ENCODE results near the gene MCC.

Gene MCC

DNA sequence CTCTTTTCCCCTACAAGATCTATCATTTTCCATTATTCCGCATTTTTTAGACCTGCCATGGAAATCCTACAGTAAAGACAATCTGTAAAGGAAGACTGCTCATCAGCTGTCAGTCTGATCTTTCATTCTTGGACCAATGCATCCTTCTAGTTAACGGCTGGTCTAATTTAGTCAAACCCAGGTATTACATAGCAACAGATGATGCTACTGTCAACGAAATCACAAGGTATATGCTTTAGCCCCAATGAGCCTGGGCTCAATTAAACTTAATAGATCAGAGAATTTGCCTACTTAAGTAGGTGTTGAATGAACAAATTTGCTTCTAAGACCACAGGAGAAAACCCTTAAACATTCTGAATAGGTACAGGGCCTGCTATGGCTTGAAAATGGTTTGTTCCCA is 260.5 kb downstream of the MCC start:
- CTCF ChIA-PET, result no interaction called here
- POLR2A ChIA-PET, result no interaction called here
- TF ChIP-seq ZNF384 (IDR thresholded peaks at IDR 0.05) (no peak), SUZ12 (IDR thresholded peaks at IDR 0.05) (no peak), ARNT (IDR thresholded peaks at IDR 0.05) (no peak), LEF1 (IDR thresholded peaks at IDR 0.05; ENCODE audit: borderline replicate concordance) (no peak), BHLHE40 (IDR thresholded peaks at IDR 0.05; ENCODE audit: borderline replicate concordance) (no peak), FOXK2 (IDR thresholded peaks at IDR 0.05) (no peak), L3MBTL2 (conservative IDR thresholded peaks at IDR 0.05) (no peak), FOXA1 (IDR thresholded peaks at IDR 0.05) (no peak)
- DNase-seq (ENCODE audit: extremely low spot score), result no peak

DNA sequence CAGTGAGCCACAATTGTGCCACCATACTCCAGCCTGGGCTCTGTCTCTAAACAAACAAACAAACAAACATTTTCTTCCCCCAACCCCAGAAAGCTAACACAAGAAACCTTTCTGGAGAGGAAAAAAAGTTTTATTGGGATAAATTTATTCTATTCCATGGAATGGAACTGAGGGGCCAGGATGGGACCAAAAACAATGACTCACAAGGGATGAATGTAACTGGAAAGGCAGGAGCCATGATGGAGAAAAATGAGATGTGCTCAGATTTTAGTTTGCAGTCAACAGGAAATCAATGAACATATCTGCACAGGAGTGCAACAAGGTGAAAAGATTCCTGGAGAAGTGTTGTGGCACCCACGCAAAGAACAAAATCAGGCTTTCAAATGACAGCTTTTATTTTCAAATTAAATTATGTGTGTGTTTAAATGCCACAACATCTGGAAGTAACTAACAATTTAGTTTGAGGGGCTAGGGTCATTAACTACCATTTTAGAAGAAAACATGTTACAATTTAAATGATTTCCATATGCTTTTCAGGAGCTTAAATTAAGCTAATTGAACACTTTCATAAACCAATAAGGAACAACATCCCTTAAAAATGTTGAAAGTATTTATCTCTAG is 262.0 kb downstream of the MCC start:
- DNase-seq (ENCODE audit: extremely low spot score), result no peak
- TF ChIP-seq FOXM1 (IDR thresholded peaks at IDR 0.05; ENCODE audit: borderline replicate concordance) (no peak), TARDBP (IDR thresholded peaks at IDR 0.05) (no peak), SUZ12 (IDR thresholded peaks at IDR 0.05) (no peak), CTBP1 (IDR thresholded peaks at IDR 0.05; ENCODE audit: borderline replicate concordance) (no peak), BHLHE40 (IDR thresholded peaks at IDR 0.05; ENCODE audit: borderline replicate concordance) (no peak), ELF4 (IDR thresholded peaks at IDR 0.05) (no peak), ARNT (IDR thresholded peaks at IDR 0.05) (no peak)

DNA sequence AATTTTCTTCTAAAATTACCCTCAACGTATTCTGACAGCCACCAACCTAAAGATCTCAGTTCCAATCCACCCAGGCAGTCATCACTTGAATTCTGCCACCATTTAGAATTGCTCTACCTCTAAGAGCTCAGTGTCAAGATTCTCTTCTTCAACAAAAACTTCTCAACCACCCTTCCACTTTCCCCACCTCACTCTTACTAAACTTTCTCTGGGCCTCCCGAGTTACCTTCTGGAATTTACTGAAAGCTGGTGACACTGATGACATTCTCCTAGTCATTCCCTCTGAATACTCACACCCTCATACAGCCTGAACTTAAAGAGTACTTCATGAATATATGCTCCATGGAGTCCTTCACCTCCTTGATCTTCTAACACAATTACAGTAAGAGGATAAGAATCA is 263.0 kb downstream of the MCC start:
- no peak for DNase-seq (ENCODE audit: extremely low spot score)
- CTCF ChIA-PET, result no interaction called here
- no peak for TF ChIP-seq SP1 (IDR thresholded peaks at IDR 0.05)
- TF ChIP-seq ARNT (IDR thresholded peaks at IDR 0.05), result no peak
- TF ChIP-seq SUZ12 (IDR thresholded peaks at IDR 0.05), result no peak
- POLR2A ChIA-PET, result no interaction called here

More for the DNA sequence above, 262.0 kb downstream of the MCC start:
- POLR2A ChIA-PET, result no interaction called here
- CTCF ChIA-PET, result interaction anchor here (0.6 kb wide), 1 partner anchor 78 kb away, joined by 4 read pairs; no protein-coding TSS in a partner anchor

GRCh38 chr5:113224605-113225065 is 263.6 kb downstream of the MCC start:
- POLR2A ChIA-PET, result no interaction called here
- DNase-seq (ENCODE audit: extremely low spot score), result no peak
- CTCF ChIA-PET, result no interaction called here
- no peak for TF ChIP-seq BHLHE40 (IDR thresholded peaks at IDR 0.05; ENCODE audit: borderline replicate concordance)

DNA sequence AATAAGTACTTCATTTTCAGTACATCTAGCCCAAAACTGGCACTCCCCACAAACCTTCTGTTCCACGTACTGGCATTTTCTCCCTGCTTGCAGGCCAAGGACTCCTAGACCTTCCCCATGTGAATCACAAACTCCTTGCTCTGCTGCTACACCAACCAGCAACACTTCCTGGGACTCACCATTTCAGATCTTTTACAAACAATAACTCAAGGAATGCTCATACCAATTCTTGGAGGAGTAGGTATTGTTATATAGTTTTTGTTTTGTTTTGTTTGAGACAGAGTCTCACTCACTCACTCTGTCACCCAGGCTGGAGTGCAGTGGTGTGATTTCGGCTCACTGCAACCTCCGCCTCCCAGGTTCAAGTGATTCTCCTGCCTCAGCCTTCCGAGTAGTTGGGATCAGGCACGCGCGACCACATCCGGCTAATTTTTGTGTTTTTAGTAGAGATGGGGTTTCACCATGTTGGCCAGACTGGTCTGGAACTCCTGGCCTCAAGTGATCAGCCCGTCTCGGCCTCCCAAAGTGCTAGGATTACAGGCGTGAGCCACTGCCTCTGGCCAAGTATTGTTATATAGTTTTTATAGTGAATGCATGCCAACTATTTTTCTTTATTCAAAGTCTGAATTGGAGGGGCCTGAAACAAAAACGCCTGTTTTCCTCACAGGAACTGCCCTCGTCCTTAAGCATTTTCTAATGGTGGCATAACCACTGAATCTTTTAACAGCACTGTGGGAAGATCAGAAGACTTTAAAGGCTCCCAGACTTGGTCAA is 264.2 kb downstream of the MCC start:
- TF ChIP-seq CTBP1 (IDR thresholded peaks at IDR 0.05; ENCODE audit: borderline replicate concordance), result no peak
- TF ChIP-seq TARDBP (IDR thresholded peaks at IDR 0.05), result no peak
- TF ChIP-seq NFRKB (IDR thresholded peaks at IDR 0.05), result no peak
- TF ChIP-seq FOXA1 (IDR thresholded peaks at IDR 0.05), result no peak
- no peak for TF ChIP-seq ARNT (IDR thresholded peaks at IDR 0.05)
- POLR2A ChIA-PET, result no interaction called here
- CTCF ChIA-PET, result no interaction called here
- no peak for DNase-seq (ENCODE audit: extremely low spot score)

DNA sequence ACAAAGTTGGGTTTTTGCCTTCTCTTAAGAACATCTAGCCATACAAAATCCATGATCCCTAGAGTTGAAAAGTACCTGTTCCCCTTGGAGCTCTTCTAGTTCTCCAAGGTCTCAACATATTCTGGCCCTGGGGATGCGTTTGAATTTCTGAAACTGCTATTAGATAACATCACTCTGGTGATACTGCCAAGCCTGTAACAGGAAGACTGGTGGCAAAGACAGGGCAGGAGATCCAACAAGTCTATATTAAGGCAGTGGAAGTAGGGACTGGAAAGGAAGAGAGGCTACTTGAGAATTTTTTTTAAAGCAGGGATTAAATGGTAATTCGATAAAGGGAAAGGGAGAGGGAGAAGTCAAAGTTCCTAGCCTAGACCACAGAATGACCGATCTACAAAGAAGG is 264.9 kb downstream of the MCC start:
- no peak for TF ChIP-seq CTBP1 (IDR thresholded peaks at IDR 0.05; ENCODE audit: borderline replicate concordance)
- TF ChIP-seq, protein P1, sequence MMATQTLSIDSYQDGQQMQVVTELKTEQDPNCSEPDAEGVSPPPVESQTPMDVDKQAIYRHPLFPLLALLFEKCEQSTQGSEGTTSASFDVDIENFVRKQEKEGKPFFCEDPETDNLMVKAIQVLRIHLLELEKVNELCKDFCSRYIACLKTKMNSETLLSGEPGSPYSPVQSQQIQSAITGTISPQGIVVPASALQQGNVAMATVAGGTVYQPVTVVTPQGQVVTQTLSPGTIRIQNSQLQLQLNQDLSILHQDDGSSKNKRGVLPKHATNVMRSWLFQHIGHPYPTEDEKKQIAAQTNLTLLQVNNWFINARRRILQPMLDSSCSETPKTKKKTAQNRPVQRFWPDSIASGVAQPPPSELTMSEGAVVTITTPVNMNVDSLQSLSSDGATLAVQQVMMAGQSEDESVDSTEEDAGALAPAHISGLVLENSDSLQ (IDR thresholded peaks at IDR 0.05), result no peak
- DNase-seq (ENCODE audit: extremely low spot score), result no peak
- ChIA-PET POLR2A (no interaction called here), CTCF (no interaction called here)

- no peak for TF ChIP-seq ELF4 (IDR thresholded peaks at IDR 0.05)
- TF ChIP-seq, protein P1 (IDR thresholded peaks at IDR 0.05), result no peak
- no peak for TF ChIP-seq LEF1 (IDR thresholded peaks at IDR 0.05; ENCODE audit: borderline replicate concordance)
- no peak for TF ChIP-seq HDGF (IDR thresholded peaks at IDR 0.05; ENCODE audit: borderline replicate concordance)
- POLR2A ChIA-PET, result no interaction called here
- DNase-seq (ENCODE audit: extremely low spot score), result no peak
- CTCF ChIA-PET, result no interaction called here
Measured at GRCh38 chr5:113221294-113222176, 266.7 kb downstream of the MCC start.

- no peak for TF ChIP-seq SUZ12 (IDR thresholded peaks at IDR 0.05)
- no peak for TF ChIP-seq FOXA1 (IDR thresholded peaks at IDR 0.05)
- TF ChIP-seq HDGF (IDR thresholded peaks at IDR 0.05; ENCODE audit: borderline replicate concordance), result no peak
- no peak for TF ChIP-seq BHLHE40 (IDR thresholded peaks at IDR 0.05; ENCODE audit: borderline replicate concordance)
- TF ChIP-seq TARDBP (IDR thresholded peaks at IDR 0.05), result no peak
- TF ChIP-seq LEF1 (IDR thresholded peaks at IDR 0.05; ENCODE audit: borderline replicate concordance), result no peak
- no peak for TF ChIP-seq ZNF384 (IDR thresholded peaks at IDR 0.05)
- no peak for TF ChIP-seq ARNT (IDR thresholded peaks at IDR 0.05)
- no peak for TF ChIP-seq L3MBTL2 (conservative IDR thresholded peaks at IDR 0.05)
- no peak for TF ChIP-seq CTBP1 (IDR thresholded peaks at IDR 0.05; ENCODE audit: borderline replicate concordance)
- TF ChIP-seq NFRKB (IDR thresholded peaks at IDR 0.05), result no peak
- TF ChIP-seq FOXM1 (IDR thresholded peaks at IDR 0.05; ENCODE audit: borderline replicate concordance), result no peak
- TF ChIP-seq ELF4 (IDR thresholded peaks at IDR 0.05), result no peak
- TF ChIP-seq SP1 (IDR thresholded peaks at IDR 0.05), result no peak
- ChIA-PET POLR2A (no interaction called here), CTCF (no interaction called here)
- DNase-seq (ENCODE audit: extremely low spot score), result no peak
Measured at GRCh38 chr5:113219695-113220094, 268.6 kb downstream of the MCC start.
